Measurements from ENCODE around the gene AMBRA1.

Gene AMBRA1

GRCh38 chr11:46478196-46478595 is 115.6 kb downstream of the AMBRA1 start:
- DNase-seq: no peak
- Histone ChIP-seq H3K79me2 (ENCODE audit: insufficient read depth, low read length) (peaks cover 21% of the 10 kb centered on the region), H4K20me1 (ENCODE audit: insufficient read depth, low read length) (peaks cover 14% of the 10 kb centered on the region), H3K27me3 (ENCODE audit: insufficient read depth, low read length, poor library complexity) (no peaks in the 10 kb centered on the region), H3K36me3 (ENCODE audit: insufficient read depth, low read length) (peaks cover 27% of the 10 kb centered on the region; the same call in 1 of the 2 replicates), H3K4me3 (ENCODE audit: low read depth in 1 of 2, low read length in 2 of 2) (no peak overlapping the region), H3K4me1 (ENCODE audit: insufficient read depth, low read length) (no peaks in the 10 kb centered on the region), H3K9ac (ENCODE audit: low read depth, low read length) (no peak overlapping the region), H3K9me3 (ENCODE audit: insufficient read depth, low read length, severe bottlenecking) (no peaks in the 10 kb centered on the region), H2AFZ (ENCODE audit: low read depth, low read length) (no peak overlapping the region), H3K27ac (ENCODE audit: low read length) (no peak overlapping the region), H3K4me2 (ENCODE audit: insufficient read depth, low read length) (no peak overlapping the region)
- ATAC-seq (ENCODE audit: insufficient read depth, low read depth): no peak
- TF ChIP-seq EZH2 (IDR thresholded peaks at IDR 0.05; ENCODE audit: borderline replicate concordance, low read depth, low read length, severe bottlenecking) (no peak), CTCF (IDR thresholded peaks at IDR 0.05; ENCODE audit: borderline replicate concordance, extremely low read depth, low read length, poor library complexity, severe bottlenecking) (no peak)

GRCh38 chr11:46477136-46477535 is 116.7 kb downstream of the AMBRA1 start:
- Histone ChIP-seq H3K4me3 (ENCODE audit: low read depth in 1 of 2, low read length in 2 of 2) (no peak overlapping the region), H4K20me1 (ENCODE audit: insufficient read depth, low read length) (peaks cover 20% of the 10 kb centered on the region), H2AFZ (ENCODE audit: low read depth, low read length) (no peak overlapping the region), H3K27me3 (ENCODE audit: insufficient read depth, low read length, poor library complexity) (no peaks in the 10 kb centered on the region), H3K79me2 (ENCODE audit: insufficient read depth, low read length) (peaks cover 21% of the 10 kb centered on the region), H3K27ac (ENCODE audit: low read length) (no peak overlapping the region), H3K4me2 (ENCODE audit: insufficient read depth, low read length) (no peak overlapping the region), H3K36me3 (ENCODE audit: insufficient read depth, low read length) (peaks cover 21% of the 10 kb centered on the region; the same call in 1 of the 2 replicates), H3K9ac (ENCODE audit: low read depth, low read length) (no peak overlapping the region), H3K9me3 (ENCODE audit: insufficient read depth, low read length, severe bottlenecking) (no peaks in the 10 kb centered on the region), H3K4me1 (ENCODE audit: insufficient read depth, low read length) (no peaks in the 10 kb centered on the region)
- ATAC-seq (ENCODE audit: insufficient read depth, low read depth): no peak
- no peak for DNase-seq
- TF ChIP-seq EZH2 (IDR thresholded peaks at IDR 0.05; ENCODE audit: borderline replicate concordance, low read depth, low read length, severe bottlenecking) (no peak), CTCF (IDR thresholded peaks at IDR 0.05; ENCODE audit: borderline replicate concordance, extremely low read depth, low read length, poor library complexity, severe bottlenecking) (no peak)

- Histone ChIP-seq H3K36me3 (ENCODE audit: insufficient read depth, low read length) (peaks cover 21% of the 10 kb centered on the region; the same call in 1 of the 2 replicates), H4K20me1 (ENCODE audit: insufficient read depth, low read length) (peaks cover 21% of the 10 kb centered on the region), H3K27me3 (ENCODE audit: insufficient read depth, low read length, poor library complexity) (no peaks in the 10 kb centered on the region), H3K4me3 (ENCODE audit: low read depth in 1 of 2, low read length in 2 of 2) (no peak overlapping the region), H3K9me3 (ENCODE audit: insufficient read depth, low read length, severe bottlenecking) (no peaks in the 10 kb centered on the region), H3K27ac (ENCODE audit: low read length) (no peak overlapping the region), H3K4me1 (ENCODE audit: insufficient read depth, low read length) (no peaks in the 10 kb centered on the region), H3K79me2 (ENCODE audit: insufficient read depth, low read length) (peaks cover 21% of the 10 kb centered on the region), H3K4me2 (ENCODE audit: insufficient read depth, low read length) (no peak overlapping the region), H3K9ac (ENCODE audit: low read depth, low read length) (no peak overlapping the region), H2AFZ (ENCODE audit: low read depth, low read length) (no peak overlapping the region)
- no peak for ATAC-seq (ENCODE audit: insufficient read depth, low read depth)
- TF ChIP-seq CTCF (IDR thresholded peaks at IDR 0.05; ENCODE audit: borderline replicate concordance, extremely low read depth, low read length, poor library complexity, severe bottlenecking) (no peak), EZH2 (IDR thresholded peaks at IDR 0.05; ENCODE audit: borderline replicate concordance, low read depth, low read length, severe bottlenecking) (no peak)
- no peak for DNase-seq
Observed at GRCh38 chr11:46475926-46476545, 117.8 kb downstream of the AMBRA1 start.
